ENCODE data around the gene HIC1. TPM values are rescaled to one million over a fixed set of nuclear protein-coding genes. Genes with fewer than 3 reads are reported as not detected.

Gene HIC1
- total and polyA plus RNA-seq, 9 of the 15 experiments (the other 6 are each of a cell fraction or from before 2014, with no cell fraction given): 0.01 to 2.5 (median 0.18) TPM

DNA sequence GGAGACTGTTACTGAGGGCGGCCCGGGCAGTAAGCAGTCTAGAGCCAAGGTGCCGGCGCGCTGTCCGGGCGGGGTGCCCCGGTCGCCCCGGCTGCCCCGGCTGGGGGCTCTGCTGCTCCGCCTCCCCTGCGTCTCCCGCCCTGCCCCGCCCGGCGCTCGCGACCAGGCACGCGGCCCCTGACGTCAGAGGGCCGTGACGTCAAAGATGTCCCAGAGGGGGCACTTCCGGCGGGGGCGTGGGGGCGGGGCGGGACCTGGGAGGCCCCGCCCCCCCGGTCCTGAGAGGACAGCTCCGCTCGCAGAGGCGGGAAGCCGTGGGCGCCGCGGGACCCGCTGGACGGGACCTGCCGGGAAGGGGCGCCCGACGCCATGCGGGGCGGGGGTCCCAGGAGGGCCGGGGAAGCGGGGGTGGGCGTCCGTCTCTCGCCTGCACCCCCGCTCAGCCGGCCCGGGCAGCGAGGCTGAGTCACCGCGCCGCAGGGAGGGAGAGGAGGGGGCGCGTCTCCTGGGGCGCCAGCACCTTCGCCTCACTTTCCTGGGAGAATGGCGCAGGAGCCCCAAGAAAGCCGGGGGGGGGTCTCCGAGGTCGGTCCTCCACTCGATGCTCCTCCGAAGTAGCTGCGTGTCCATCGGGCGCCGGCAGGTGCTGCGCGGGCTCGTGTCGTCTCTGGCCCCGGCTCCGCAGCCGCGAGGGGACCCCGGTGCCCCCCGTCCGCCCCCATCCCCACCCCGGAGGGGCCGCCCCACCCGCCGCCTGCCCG, 4.4 kb upstream of the HIC1 start (continued):
- TF ChIP-seq, protein P1, sequence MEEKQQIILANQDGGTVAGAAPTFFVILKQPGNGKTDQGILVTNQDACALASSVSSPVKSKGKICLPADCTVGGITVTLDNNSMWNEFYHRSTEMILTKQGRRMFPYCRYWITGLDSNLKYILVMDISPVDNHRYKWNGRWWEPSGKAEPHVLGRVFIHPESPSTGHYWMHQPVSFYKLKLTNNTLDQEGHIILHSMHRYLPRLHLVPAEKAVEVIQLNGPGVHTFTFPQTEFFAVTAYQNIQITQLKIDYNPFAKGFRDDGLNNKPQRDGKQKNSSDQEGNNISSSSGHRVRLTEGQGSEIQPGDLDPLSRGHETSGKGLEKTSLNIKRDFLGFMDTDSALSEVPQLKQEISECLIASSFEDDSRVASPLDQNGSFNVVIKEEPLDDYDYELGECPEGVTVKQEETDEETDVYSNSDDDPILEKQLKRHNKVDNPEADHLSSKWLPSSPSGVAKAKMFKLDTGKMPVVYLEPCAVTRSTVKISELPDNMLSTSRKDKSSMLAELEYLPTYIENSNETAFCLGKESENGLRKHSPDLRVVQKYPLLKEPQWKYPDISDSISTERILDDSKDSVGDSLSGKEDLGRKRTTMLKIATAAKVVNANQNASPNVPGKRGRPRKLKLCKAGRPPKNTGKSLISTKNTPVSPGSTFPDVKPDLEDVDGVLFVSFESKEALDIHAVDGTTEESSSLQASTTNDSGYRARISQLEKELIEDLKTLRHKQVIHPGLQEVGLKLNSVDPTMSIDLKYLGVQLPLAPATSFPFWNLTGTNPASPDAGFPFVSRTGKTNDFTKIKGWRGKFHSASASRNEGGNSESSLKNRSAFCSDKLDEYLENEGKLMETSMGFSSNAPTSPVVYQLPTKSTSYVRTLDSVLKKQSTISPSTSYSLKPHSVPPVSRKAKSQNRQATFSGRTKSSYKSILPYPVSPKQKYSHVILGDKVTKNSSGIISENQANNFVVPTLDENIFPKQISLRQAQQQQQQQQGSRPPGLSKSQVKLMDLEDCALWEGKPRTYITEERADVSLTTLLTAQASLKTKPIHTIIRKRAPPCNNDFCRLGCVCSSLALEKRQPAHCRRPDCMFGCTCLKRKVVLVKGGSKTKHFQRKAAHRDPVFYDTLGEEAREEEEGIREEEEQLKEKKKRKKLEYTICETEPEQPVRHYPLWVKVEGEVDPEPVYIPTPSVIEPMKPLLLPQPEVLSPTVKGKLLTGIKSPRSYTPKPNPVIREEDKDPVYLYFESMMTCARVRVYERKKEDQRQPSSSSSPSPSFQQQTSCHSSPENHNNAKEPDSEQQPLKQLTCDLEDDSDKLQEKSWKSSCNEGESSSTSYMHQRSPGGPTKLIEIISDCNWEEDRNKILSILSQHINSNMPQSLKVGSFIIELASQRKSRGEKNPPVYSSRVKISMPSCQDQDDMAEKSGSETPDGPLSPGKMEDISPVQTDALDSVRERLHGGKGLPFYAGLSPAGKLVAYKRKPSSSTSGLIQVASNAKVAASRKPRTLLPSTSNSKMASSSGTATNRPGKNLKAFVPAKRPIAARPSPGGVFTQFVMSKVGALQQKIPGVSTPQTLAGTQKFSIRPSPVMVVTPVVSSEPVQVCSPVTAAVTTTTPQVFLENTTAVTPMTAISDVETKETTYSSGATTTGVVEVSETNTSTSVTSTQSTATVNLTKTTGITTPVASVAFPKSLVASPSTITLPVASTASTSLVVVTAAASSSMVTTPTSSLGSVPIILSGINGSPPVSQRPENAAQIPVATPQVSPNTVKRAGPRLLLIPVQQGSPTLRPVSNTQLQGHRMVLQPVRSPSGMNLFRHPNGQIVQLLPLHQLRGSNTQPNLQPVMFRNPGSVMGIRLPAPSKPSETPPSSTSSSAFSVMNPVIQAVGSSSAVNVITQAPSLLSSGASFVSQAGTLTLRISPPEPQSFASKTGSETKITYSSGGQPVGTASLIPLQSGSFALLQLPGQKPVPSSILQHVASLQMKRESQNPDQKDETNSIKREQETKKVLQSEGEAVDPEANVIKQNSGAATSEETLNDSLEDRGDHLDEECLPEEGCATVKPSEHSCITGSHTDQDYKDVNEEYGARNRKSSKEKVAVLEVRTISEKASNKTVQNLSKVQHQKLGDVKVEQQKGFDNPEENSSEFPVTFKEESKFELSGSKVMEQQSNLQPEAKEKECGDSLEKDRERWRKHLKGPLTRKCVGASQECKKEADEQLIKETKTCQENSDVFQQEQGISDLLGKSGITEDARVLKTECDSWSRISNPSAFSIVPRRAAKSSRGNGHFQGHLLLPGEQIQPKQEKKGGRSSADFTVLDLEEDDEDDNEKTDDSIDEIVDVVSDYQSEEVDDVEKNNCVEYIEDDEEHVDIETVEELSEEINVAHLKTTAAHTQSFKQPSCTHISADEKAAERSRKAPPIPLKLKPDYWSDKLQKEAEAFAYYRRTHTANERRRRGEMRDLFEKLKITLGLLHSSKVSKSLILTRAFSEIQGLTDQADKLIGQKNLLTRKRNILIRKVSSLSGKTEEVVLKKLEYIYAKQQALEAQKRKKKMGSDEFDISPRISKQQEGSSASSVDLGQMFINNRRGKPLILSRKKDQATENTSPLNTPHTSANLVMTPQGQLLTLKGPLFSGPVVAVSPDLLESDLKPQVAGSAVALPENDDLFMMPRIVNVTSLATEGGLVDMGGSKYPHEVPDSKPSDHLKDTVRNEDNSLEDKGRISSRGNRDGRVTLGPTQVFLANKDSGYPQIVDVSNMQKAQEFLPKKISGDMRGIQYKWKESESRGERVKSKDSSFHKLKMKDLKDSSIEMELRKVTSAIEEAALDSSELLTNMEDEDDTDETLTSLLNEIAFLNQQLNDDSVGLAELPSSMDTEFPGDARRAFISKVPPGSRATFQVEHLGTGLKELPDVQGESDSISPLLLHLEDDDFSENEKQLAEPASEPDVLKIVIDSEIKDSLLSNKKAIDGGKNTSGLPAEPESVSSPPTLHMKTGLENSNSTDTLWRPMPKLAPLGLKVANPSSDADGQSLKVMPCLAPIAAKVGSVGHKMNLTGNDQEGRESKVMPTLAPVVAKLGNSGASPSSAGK (IDR thresholded peaks at IDR 0.05): 0 out of 2 replicates have a peak, but pooled peaks have one; percentile 27
- peak; percentile 66 for TF ChIP-seq L3MBTL2 (IDR thresholded peaks at IDR 0.05)
- TF ChIP-seq USF2 (CRISPR knock-in tag; IDR thresholded peaks at IDR 0.05): 0 out of 2 replicates have a peak, but pooled peaks have one; percentile 36
- no peak for TF ChIP-seq ESRRA (IDR thresholded peaks at IDR 0.05; ENCODE audit: borderline replicate concordance, low read depth)
- TF ChIP-seq ZBTB11 (CRISPR knock-in tag; IDR thresholded peaks at IDR 0.05): no peak
- TF ChIP-seq POLR3A (IDR thresholded peaks at IDR 0.05; ENCODE audit: borderline replicate concordance, extremely low read depth, insufficient read depth, insufficient read length): no peak
- peak; percentile 26; the same call in 1 of the 2 replicates for TF ChIP-seq BHLHE40 (IDR thresholded peaks at IDR 0.05; ENCODE audit: low read length)
- TF ChIP-seq GABPA (tag; conservative IDR thresholded peaks at IDR 0.05; ENCODE audit: low read depth): peak; percentile 95

Measured in K562 (cell line).